ENCODE results near the gene MYH6. TPM values are rescaled to one million over a fixed set of nuclear protein-coding genes. Genes with fewer than 3 reads are reported as not detected.

The MYH6 gene
- total and polyA plus RNA-seq, 2 donors (not counting 1 experiment from before 2014, with no cell fraction given), result not detected

DNA sequence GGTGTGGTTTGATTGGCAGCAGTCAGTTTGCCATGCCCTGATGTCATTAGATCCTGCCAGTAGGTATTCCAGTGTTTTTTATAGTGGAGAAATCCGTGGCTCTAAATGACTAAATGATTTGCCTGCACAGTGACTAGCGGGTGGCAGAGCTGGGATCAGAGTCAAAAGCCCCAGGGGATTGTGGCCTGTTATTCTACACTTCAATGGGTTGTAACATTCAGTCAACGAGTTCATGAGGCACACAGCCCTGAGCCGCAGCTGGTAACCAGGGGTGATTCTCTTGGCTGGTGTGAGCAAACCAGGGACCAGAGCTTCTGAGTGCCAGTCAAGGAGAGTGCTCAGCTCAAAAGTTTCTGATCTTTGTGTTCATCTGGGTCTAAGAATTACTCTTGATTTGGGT, 1.8 kb downstream of the MYH6 start:
- ATAC-seq (ENCODE audit: low read depth) (peak; percentile 80), DNase-seq (peak; percentile 34)
- intact Hi-C loops (cut with micrococcal nuclease), result no loop called here
- no peaks in the 10 kb centered on the region for H3K9me3 ChIP-seq (ENCODE audit: control extremely low read depth in 1 of 3, control insufficient read depth in 2 of 3, insufficient read depth in 1 of 3, low read length in 2 of 3)
- H3K9ac ChIP-seq (ENCODE audit: low read length), result no peak overlapping the region
- ChIA-PET POLR2A (no interaction called here), CTCF (interaction anchor here (0.8 kb wide), 1 partner anchor 73 kb away, joined by 3 read pairs; no protein-coding TSS in a partner anchor)
- Mint-ChIP-seq H3K4me3 (no peak overlapping the region), H3K27ac (peak overlapping the region; percentile 11), H3K4me1 (peaks cover 18% of the 10 kb centered on the region), H3K27me3 (peaks cover 72% of the 10 kb centered on the region), H3K9me3 (ENCODE audit: insufficient read depth) (no peaks in the 10 kb centered on the region)
- TF ChIP-seq EZH2 (IDR thresholded peaks at IDR 0.05; ENCODE audit: borderline replicate concordance, insufficient read depth, low read depth, low read length, poor library complexity, severe bottlenecking), result no peak
- TF ChIP-seq, protein P1, sequence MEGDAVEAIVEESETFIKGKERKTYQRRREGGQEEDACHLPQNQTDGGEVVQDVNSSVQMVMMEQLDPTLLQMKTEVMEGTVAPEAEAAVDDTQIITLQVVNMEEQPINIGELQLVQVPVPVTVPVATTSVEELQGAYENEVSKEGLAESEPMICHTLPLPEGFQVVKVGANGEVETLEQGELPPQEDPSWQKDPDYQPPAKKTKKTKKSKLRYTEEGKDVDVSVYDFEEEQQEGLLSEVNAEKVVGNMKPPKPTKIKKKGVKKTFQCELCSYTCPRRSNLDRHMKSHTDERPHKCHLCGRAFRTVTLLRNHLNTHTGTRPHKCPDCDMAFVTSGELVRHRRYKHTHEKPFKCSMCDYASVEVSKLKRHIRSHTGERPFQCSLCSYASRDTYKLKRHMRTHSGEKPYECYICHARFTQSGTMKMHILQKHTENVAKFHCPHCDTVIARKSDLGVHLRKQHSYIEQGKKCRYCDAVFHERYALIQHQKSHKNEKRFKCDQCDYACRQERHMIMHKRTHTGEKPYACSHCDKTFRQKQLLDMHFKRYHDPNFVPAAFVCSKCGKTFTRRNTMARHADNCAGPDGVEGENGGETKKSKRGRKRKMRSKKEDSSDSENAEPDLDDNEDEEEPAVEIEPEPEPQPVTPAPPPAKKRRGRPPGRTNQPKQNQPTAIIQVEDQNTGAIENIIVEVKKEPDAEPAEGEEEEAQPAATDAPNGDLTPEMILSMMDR (IDR thresholded peaks at IDR 0.05), result no peak
- no peak overlapping the region for H2AFZ ChIP-seq (ENCODE audit: insufficient read depth, low read depth, low read length, poor library complexity, severe bottlenecking)
- peaks cover 0 to 44% (median 14%) of the 10 kb centered on the region in 4 experiments for H3K27me3 ChIP-seq (replicated peaks in 1 of 4; ENCODE audit: control extremely low read depth in 1 of 4, control insufficient read depth in 3 of 4, insufficient read depth in 4 of 4, low read length in 3 of 4)
- no peak overlapping the region for H3K4me3 ChIP-seq (ENCODE audit: control extremely low read depth in 1 of 5, extremely low read depth in 1 of 5, insufficient read depth in 1 of 5, low read depth in 2 of 5, low read length in 4 of 5)
- 11% methylated on average over 4 of the region's 4 CpGs for WGBS (ENCODE audit: insufficient coverage)
- peaks cover 4 to 12% of the 10 kb centered on the region in 2 donors for H3K4me1 ChIP-seq (ENCODE audit: control insufficient read depth in 2 of 2, insufficient read depth in 2 of 2, low read length in 2 of 2)
- H3K36me3 ChIP-seq (replicated peaks in 1 of 2; ENCODE audit: control extremely low read depth in 1 of 2, control insufficient read depth in 1 of 2, extremely low read depth in 1 of 2, insufficient read depth in 2 of 2, low read length in 1 of 2), result no peaks in the 10 kb centered on the region
- H4K20me1 ChIP-seq (ENCODE audit: control insufficient read depth, insufficient read depth, low read length, poor library complexity, severe bottlenecking), result no peaks in the 10 kb centered on the region
- no peaks in the 10 kb centered on the region for H3K79me2 ChIP-seq (ENCODE audit: control insufficient read depth, insufficient read depth, low read length)
- H3K27ac ChIP-seq (ENCODE audit: low read length in 2 of 2), result no peak overlapping the region
- no peak overlapping the region for H3K4me2 ChIP-seq (replicated peaks; ENCODE audit: low read depth, low read length, poor library complexity, severe bottlenecking)

DNA sequence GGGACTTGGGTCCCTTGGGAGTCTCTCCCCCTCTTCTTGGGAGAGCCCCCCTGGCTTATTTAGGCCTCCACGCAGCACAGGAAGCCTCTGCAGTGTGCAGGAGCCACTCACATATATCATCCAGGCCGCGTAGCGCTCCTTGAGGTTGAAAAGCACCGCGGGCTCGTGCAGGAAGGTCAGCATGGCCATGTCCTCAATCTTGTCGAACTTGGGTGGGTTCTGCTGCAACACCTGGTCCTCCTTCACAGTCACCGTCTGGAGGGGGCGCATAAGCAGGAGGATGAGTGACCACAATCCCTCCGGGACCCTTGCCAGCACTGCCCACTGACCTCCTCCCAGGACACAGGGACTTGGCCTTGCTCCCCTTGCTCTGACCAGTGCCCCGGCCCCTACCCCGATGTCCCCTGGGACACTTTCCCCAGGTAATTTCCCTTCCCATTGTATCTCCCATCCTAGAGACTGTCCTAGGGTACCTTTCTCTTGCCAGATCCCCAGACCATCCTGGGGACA, 2.5 kb downstream of the MYH6 start:
- Histone ChIP-seq H3K4me1 (ENCODE audit: control insufficient read depth in 2 of 2, insufficient read depth in 2 of 2, low read length in 2 of 2) (peaks cover 4 to 12% of the 10 kb centered on the region in 2 donors), H3K36me3 (replicated peaks in 1 of 2; ENCODE audit: control extremely low read depth in 1 of 2, control insufficient read depth in 1 of 2, extremely low read depth in 1 of 2, insufficient read depth in 2 of 2, low read length in 1 of 2) (no peaks in the 10 kb centered on the region), H3K4me2 (replicated peaks; ENCODE audit: low read depth, low read length, poor library complexity, severe bottlenecking) (no peak overlapping the region), H4K20me1 (ENCODE audit: control insufficient read depth, insufficient read depth, low read length, poor library complexity, severe bottlenecking) (no peaks in the 10 kb centered on the region), H3K27ac (ENCODE audit: low read length in 2 of 2) (no peak overlapping the region), H3K79me2 (ENCODE audit: control insufficient read depth, insufficient read depth, low read length) (no peaks in the 10 kb centered on the region), H3K27me3 (replicated peaks in 1 of 4; ENCODE audit: control extremely low read depth in 1 of 4, control insufficient read depth in 3 of 4, insufficient read depth in 4 of 4, low read length in 3 of 4) (peaks cover 0 to 44% (median 13%) of the 10 kb centered on the region in 4 experiments), H2AFZ (ENCODE audit: insufficient read depth, low read depth, low read length, poor library complexity, severe bottlenecking) (no peak overlapping the region), H3K4me3 (ENCODE audit: control extremely low read depth in 1 of 5, extremely low read depth in 1 of 5, insufficient read depth in 1 of 5, low read depth in 2 of 5, low read length in 4 of 5) (no peak overlapping the region), H3K9me3 (ENCODE audit: control extremely low read depth in 1 of 3, control insufficient read depth in 2 of 3, insufficient read depth in 1 of 3, low read length in 2 of 3) (no peaks in the 10 kb centered on the region), H3K9ac (ENCODE audit: low read length) (no peak overlapping the region)
- Mint-ChIP-seq H3K4me3 (no peak overlapping the region), H3K27me3 (peaks cover 65% of the 10 kb centered on the region), H3K9me3 (ENCODE audit: insufficient read depth) (no peaks in the 10 kb centered on the region), H3K4me1 (peaks cover 18% of the 10 kb centered on the region), H3K27ac (no peak overlapping the region)
- DNase-seq, result no peak
- TF ChIP-seq EZH2 (IDR thresholded peaks at IDR 0.05; ENCODE audit: borderline replicate concordance, insufficient read depth, low read depth, low read length, poor library complexity, severe bottlenecking), result no peak
- TF ChIP-seq, protein P1 (IDR thresholded peaks at IDR 0.05), result no peak
- POLR2A ChIA-PET, result no interaction called here
- 48% methylated on average over 13 of the region's 13 CpGs for WGBS (ENCODE audit: insufficient coverage)
- ATAC-seq (ENCODE audit: low read depth), result no peak
- intact Hi-C loops (cut with micrococcal nuclease), result no loop called here
- CTCF ChIA-PET, result no interaction called here
